SHP77 (cell line): ENCODE data around the gene TAS2R19.
"Not testable (repeated sequence)": the region's sequence is repeated elsewhere in the genome, so short reads cannot be mapped to it uniquely, and the experiment has no call there.

ENCODE experiments used
- DNase-seq, 2 experiments: peaks; one replicate each; lab custom pipeline; 2025; lab: John Stamatoyannopoulos, UW

The TAS2R19 gene, protein sequence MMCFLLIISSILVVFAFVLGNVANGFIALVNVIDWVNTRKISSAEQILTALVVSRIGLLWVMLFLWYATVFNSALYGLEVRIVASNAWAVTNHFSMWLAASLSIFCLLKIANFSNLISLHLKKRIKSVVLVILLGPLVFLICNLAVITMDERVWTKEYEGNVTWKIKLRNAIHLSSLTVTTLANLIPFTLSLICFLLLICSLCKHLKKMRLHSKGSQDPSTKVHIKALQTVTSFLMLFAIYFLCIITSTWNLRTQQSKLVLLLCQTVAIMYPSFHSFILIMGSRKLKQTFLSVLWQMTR

DNA sequence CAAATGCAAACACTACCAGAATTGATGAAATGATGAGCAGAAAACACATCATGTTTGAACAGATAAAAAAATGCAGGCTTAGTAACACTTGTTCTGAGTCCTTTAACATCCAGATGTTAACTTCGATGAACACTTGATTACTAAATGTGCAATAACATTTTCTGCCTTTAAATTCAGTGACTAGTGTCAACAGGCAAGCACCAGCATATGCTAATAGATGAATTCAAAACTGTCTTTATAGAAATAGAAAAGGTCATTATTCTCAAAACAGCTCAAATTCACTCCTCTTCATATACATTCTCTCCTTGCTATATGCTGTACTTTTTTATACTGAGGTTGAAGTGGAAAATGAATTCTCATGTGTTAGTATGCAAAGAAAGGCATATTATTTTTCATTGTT lies at the start of gene TAS2R19:
TSS of gene TAS2R19 (minus strand) at position 101 of the 400 bp plus-strand sequence. CDS start at position 52, 49 bp downstream.
- no peak for DNase-seq

DNA sequence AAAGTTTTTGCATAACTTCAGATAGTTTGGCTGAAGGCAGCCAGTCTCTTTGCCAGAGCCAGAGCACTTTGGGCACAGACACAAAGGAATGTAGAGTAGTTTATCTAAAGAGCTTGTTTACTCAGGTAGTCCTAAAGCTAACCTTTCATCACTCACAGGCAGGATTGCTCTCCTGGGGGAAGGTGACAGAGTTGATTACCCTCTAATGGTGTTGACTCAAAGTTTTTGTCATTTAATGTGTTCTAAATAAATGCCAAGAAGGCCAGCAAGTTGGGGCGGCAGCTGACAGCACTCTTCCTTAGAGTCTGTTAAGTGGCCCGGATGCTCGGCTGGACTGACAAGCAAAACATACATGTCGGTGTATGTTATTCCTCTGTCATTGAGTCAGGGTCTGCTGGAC lies 49.0 kb upstream of the TAS2R19 start:
- no peak for DNase-seq

DNA sequence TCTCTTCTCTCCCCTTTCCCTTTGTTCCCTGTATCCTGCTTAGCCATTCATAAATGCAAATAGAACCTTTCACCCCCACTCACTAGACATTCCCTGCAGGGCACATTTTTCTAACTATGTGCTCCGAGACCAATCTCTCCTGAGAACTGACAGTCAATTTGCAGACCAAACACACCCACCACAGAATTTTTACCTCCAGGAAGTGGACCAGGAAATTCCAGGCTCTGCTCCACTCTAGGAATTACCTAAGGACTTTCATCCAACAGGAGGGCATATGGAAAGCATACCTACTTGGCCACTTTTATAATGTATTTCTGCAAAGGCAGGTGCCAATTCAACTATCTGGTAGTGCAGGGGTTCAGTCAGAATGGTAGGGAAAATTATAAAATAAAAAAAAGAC lies 48.6 kb upstream of the TAS2R19 start:
- DNase-seq = no peak

DNA sequence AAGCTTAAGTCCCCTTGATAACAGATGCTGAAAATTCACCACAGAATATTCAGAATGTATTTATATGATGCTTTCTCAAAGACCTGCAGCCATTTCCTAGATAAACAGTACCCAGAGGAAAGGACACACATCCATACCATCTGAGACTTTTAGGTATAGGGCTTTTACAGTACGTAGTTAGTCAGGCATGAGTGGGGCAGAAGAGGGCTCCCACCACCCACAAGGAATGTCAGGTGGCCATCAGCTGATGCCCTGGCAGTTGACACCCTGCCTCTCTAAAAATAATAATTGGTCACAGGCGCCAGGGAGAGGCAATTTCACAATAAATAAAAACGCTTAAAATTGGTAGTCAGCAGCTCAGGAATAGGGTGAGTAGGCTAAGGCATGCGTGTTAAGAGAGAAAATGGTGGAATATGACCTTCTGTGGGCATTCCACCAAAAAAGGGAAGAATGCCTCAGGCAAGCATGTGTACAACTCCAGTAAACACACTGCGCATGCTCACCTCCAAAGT lies 47.5 kb upstream of the TAS2R19 start:
- DNase-seq = no peak

DNA sequence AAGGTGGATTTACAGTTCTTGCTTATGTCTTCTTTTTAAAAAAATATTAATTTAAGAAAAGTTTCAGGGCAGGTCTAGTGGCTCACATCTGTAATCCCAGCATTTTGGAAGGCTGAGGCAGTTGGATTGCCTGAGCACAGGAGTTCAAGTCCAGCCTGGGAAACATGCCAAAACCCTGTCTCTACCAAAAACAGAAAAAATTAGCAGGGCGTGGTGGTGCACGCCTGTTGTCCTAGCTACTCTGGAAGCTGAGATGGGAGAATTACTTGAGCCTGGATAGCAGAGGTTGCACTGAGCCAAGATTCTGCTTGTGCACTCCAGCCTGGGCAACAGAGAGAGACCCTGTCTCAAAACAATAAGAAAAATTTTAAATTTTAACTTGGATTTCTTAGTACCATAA lies 45.1 kb upstream of the TAS2R19 start:
- no peak for DNase-seq

DNA sequence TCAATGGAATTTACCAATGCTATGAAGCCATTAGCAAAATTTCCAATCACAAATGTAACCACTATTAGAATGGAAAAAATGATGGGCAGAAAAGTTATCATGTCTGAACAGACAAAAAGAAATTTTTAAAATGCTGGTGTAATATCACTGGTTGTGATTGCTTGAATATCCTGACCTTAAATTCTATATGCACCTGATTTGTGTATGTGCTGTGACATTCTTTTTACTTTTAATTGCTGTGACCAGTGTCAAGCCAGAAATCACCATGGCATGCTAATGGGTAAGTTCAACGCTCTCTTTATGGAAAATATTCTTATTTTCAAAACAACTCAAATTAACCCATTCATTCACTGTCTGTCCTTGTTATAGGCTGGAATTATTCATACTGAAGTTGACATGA lies 39.8 kb upstream of the TAS2R19 start, which contains the start of gene TAS2R46:
TSS of gene TAS2R46 (minus strand) at position 101 of the 400 bp plus-strand sequence. CDS start at position 101, 0 bp downstream.
- DNase-seq = not testable (repeated sequence)

DNA sequence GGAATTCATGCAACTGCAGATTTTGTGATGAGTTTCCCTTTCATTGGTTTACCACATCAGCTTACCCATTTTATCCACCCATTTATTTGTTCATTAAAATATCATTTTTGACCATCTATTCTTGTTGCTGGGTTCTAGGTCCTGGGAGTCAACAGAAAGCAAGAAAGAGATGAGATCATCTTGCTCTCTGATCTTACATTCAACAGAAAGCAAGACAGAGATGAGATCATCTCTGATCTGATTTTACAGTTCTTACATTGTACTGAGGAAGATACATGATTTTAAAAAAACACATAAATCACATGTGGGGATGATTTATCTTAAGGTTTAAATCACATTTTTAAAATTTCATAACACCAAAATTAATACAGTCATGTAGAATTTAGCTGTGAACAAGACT lies 37.4 kb upstream of the TAS2R19 start:
- no peak for DNase-seq

DNA sequence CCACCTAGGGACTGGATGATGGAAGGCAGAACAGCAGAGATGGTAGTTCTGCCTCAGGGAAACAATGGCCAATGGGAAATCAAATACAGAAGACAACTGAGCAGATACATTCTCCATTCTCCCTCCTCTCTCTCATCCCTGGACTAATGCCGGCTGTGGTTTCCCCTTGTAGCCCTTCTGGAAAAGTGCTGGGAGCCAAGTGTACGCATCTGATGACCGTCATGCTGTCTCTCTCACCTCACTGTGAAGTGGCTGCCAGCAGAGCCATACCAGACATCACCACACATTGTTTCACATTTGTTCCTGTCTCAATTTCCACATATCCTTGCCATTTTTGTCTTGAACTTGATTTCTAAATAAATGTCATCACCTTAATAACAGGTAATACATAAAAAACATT lies 36.6 kb upstream of the TAS2R19 start:
- DNase-seq = no peak

DNA sequence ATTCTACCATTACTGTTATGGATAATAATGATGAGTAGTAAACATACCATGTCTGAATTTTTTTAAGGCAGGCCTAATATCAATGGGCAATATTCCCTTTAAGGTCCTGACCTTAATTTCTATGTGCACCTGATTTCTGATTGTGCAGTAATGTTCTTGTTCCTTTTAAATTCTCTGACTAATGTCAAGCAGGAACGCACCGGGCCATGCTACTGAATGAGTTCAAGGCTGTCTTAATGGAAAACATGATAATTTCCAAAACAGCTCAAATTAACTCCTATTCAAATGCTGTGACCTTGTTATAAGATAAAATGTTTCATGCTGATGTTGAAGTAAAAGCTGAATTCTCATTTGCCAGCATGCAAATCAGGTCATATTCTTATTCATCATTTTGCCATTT lies 32.9 kb upstream of the TAS2R19 start:
- DNase-seq = no peak

DNA sequence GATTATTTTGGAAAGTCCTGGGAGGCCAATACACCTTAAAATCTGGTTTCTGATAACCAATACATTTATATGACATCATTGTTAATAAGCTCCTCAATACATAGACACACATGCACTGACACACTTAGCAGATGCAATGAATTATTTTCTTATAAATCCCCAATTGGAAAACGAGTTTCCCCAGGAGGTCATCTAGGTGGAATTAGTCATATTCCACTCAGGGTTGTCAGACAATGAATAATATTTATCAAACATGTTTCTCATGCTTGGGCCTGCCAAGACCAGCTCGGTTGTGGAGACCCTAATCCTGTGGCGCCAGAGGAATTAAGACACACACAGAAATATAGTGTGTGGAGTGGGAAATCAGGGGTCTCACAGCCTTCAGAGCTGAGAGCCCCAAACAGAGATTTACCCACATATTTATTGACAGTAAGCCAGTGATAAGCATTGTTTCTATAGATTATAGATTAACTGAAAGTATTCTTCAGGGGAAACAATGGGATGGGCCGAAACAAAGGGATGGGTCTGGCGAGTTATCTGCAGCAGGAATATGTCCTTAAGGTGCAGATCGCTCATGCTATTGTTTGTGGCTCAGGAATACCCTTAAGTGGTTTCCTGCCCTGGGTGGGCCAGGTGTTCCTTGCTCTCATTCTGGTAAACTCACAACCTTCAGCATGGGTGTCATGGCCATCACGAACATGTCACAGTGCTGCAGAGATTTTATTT lies 27.5 kb upstream of the TAS2R19 start:
- DNase-seq = not testable (repeated sequence)

DNA sequence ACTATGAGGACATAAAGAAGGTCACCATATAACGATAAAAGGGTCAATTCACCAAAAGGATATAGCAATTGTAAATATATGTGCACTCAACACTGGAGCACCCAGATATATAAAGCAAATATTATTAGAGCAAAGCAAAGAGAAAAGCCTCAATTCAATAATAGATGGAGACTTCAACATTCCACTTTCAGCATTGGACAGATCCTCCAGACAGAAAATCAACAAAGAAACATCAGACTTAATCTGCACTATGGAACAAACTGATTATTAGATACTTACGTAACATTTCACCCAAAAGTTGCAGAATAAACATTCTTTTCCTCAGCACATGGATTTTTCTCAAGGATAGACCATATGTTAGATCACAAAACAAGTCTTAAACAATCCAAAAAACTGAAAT lies 18.9 kb upstream of the TAS2R19 start:
- DNase-seq = not testable (repeated sequence)

DNA sequence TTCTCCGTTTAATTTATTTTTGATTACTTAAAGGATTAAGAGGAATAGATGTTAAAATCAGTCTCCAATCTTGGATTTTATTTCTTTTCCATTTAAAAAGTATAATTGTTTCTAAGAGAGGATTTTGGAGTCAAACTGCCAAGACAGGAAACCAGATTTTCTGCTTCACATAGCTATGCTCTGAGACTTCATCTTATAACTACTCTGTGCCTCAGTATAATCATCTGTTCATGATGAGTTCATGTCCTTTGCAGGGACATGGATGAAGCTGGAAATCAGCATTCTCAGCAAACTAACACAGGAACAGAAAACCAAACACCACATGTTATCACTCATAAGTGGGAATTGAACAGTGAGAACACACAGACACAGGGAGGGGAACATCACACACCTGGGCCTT lies 17.7 kb upstream of the TAS2R19 start:
- no peak for DNase-seq

DNA sequence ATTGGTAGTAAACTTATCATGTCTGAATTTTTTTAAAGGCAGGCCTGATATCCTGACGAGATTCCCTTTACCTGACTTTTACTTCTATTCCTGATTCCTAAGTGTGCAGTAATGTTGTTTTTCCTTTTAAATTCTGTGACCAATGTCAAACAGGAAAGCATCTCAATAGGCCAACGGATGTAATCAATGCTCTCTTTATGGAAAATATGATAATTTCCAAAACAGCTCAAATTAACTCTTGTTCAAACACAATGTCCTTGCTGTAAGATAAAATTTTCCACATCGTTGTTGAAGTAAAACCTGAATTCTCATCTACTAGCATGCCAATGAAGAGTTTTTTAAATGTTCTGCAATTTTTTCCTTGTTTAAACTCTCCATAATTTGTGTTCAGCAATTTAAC lies 16.8 kb upstream of the TAS2R19 start:
- DNase-seq = no peak

DNA sequence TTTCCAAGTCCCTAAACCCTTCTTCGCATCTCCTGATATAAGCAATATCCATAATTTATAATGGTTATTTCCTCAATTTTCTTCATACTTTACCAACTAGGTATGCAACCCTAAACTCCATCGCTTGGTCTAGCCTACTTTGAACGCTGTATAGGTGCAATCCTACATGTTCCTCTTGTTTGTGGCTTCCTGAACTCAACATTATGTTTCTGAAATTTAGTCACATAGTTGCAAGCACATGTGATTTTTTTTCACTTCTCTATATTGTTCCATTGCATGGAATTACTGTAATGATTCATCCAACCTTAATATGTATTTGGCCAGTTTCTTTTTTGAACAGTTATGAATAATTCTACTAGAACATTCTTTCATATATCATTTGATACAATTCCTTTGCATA lies 11.5 kb upstream of the TAS2R19 start:
- not testable (repeated sequence) for DNase-seq

DNA sequence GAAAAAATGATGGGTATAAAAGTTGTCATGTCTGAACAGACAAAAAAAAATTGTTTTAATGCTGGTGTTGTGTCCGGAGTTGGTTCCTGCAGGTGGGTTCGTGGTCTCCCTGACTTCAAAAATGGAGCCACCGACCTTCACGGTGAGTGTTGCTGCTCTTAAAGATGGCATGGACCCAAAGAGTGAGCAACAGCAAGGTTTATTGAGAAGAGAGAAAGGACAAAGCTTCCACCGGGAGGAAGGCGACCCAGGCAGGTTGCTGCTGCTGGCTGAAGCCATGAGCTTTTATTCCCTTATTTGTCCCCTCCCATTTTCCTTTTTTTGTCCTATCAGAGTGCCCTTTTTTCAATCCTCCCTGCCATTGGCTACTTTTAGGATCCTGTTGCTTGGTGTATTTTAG lies 8.9 kb upstream of the TAS2R19 start, which contains the start of gene TAS2R31:
TSS of gene TAS2R31 (minus strand) at position 101 of the 400 bp plus-strand sequence. CDS start at position 29, 72 bp downstream.
- DNase-seq = no peak

DNA sequence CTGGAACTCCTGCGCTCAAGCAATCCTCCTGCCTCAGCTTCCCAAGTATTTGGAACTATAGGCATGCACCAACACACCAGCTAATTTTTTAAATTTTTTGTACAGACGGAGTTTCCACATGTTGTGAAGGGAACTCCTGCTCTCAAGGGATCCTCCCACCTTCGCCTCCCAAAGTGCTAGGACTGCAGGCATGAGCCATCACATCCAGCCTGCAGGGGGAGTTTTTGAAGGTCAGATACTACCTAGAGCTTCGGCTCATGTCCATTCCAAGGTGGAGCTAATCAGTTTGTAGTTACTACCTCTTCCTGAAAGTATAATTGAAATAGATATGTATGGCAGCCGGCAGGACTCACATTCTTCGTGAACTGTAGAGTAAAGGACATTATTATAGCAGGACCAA lies 3.7 kb upstream of the TAS2R19 start:
- DNase-seq = no peak

DNA sequence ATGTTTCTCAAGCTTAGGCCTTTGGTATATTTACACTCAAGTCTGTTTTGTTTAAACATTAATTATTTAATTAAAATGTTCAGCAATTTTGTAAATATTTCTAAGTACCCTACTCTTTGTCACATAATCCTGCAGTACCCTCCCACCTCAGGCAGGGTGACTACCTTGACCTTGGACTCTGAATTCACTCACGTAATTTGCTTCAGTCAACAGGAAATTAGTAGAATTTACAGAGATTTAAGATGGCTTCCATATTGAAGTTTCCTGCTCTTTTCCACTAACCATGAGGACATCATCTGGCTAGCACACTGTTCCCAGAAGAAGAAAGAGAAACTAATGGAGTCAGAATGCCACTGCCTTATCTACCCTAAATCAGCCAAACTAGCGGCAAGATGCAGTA lies 967 bp upstream of the TAS2R19 start:
- DNase-seq = no peak

DNA sequence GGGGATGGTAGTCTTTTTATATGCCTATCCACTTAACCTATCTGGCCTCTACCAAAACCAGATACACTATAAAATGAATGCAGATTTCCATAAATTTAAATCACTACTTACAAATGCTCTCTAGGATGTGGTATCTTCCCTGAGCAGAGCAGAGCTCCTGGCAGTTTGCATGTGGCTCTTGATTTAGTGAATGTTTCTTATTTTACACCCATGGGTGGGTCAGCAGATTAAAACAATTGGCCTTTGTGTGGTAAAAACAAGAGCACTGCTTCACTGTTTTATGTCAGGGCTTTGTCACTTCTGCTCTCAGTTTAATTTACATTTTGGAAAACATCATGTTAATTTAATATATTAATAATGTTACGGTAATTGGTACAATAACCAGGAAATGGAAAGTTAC lies 5.5 kb downstream of the TAS2R19 start:
- no peak for DNase-seq

DNA sequence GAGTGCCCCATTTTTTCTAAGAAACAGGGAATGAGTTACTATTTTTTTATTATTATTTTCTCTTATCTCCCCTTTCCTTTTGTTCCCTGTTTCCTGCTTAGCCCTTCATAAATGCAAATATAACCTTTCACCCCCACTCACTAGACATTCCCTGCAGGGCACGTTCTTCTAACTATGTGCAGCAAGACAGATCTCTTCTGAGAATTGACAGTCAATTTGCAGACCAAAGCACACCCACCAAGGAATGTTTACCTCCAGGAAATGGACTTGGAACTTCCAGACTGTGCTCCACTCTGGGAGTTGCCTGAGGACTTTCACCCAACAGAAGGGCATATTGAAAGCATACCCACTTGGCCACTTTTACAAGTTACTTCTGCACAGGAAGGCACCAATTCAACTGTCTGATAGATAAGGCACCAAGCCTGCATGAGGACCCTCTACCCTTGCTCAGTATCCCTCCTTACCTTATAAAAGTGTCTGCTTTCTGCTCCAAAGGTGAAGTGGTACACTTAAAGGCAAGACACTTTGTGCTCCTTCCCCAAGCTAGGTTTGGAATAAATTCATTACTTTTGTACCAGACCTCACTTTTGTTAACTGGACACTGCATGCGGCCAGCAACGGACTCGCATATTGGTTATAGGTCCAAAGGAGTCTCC lies 6.5 kb downstream of the TAS2R19 start:
- no peak for DNase-seq

DNA sequence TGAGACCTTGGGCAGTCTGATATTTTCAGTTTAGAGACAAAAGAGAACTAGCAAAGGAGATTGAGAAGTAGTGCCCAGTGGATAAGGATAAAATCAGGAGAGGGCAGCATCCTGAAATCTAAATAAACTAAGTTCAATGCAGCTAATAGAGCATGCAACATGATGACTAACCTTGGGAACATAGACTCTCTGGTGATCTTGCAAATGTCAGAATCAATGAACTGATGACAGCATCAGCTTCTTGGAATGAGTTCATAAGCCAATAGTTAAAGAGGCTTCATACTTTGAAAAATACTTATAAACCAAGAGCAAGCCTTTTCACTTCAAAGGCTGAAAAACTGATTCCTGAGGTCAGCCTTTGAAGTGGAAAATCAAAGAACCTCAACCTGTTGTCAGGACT lies 8.2 kb downstream of the TAS2R19 start:
- no peak for DNase-seq

DNA sequence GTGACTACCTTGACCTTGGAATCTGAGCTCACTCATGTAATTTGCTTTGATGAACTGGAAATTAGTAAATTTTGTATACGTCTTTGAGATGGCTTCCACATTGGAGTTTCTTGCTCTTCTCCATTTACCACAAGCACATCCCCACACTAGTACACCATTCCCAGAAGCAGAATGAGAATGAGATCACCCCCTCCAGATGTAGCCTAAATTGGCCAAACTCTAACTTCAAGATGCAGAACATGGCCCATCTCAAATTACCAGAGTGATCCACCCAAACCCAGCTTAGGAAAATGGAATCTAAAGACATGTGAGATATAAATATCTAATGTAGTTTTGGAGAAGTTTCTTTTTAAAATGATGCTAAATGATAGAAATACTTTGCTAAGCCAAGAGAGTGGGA lies 14.8 kb downstream of the TAS2R19 start:
- no peak for DNase-seq

DNA sequence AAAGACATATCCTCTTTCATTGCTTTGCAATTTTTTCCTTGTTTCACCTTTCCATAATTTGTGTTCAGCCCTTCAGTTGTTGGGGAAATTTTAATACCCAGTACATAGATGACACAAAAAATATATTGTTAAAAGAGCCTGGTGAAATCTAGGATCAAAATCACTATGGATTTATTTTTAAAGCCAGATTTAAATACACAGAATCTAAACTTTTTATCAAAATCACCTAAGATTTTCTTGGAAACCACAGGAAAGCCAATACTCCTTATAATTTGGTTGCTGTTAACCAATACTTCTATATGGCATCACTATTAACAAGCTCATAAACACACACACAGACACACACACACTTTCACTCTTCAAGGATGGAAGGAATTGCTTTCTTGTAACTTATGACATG lies 24.2 kb downstream of the TAS2R19 start, which contains the start of gene TAS2R20:
TSS of gene TAS2R20 (minus strand) at position 101 of the 400 bp plus-strand sequence. CDS start 429 bp downstream, outside the sequence.
- DNase-seq = no peak
